ENCODE data around the gene LIX1L.

LIX1L gene

GRCh38 chr1:145983960-145984830 lies 26.4 kb upstream of the LIX1L start:
- no peak for FAIRE-seq
- TF ChIP-seq POLR2A (IDR thresholded peaks at IDR 0.05; ENCODE audit: low read depth, low read length) (no peak), POLR2AphosphoS5 (IDR thresholded peaks at IDR 0.05; ENCODE audit: low read depth, low read length) (no peak), TAF1 (IDR thresholded peaks at IDR 0.05; ENCODE audit: borderline replicate concordance, low read depth, low read length) (no peak)
- DNase-seq (ENCODE audit: insufficient read length): no peak

- no peak for TF ChIP-seq TAF1 (IDR thresholded peaks at IDR 0.05; ENCODE audit: borderline replicate concordance, low read depth, low read length)
- no peak for TF ChIP-seq POLR2AphosphoS5 (IDR thresholded peaks at IDR 0.05; ENCODE audit: low read depth, low read length)
- no peak for TF ChIP-seq POLR2A (IDR thresholded peaks at IDR 0.05; ENCODE audit: low read depth, low read length)
- FAIRE-seq: no peak
- no peak for DNase-seq (ENCODE audit: insufficient read length)
These were observed 25.4 kb upstream of the LIX1L start for GRCh38 chr1:145983206-145983675.

- DNase-seq (ENCODE audit: insufficient read length) (no peak), FAIRE-seq (no peak)
- TF ChIP-seq POLR2A (IDR thresholded peaks at IDR 0.05; ENCODE audit: low read depth, low read length) (no peak), POLR2AphosphoS5 (IDR thresholded peaks at IDR 0.05; ENCODE audit: low read depth, low read length) (no peak), TAF1 (IDR thresholded peaks at IDR 0.05; ENCODE audit: borderline replicate concordance, low read depth, low read length) (no peak)
These were observed 24.4 kb upstream of the LIX1L start for GRCh38 chr1:145982010-145982723.

- FAIRE-seq (no peak), DNase-seq (ENCODE audit: insufficient read length) (no peak)
- TF ChIP-seq POLR2AphosphoS5 (IDR thresholded peaks at IDR 0.05; ENCODE audit: low read depth, low read length): no peak
- no peak for TF ChIP-seq TAF1 (IDR thresholded peaks at IDR 0.05; ENCODE audit: borderline replicate concordance, low read depth, low read length)
- TF ChIP-seq POLR2A (IDR thresholded peaks at IDR 0.05; ENCODE audit: low read depth, low read length): no peak
These were observed 22.7 kb upstream of the LIX1L start for GRCh38 chr1:145980457-145980994.

GRCh38 chr1:145979746-145980456 lies 22.1 kb upstream of the LIX1L start:
- DNase-seq (ENCODE audit: insufficient read length) (no peak), FAIRE-seq (peak; percentile 38)
- TF ChIP-seq POLR2AphosphoS5 (IDR thresholded peaks at IDR 0.05; ENCODE audit: low read depth, low read length): 0 out of 2 replicates have a peak, but pooled peaks have one; percentile 26
- no peak for TF ChIP-seq POLR2A (IDR thresholded peaks at IDR 0.05; ENCODE audit: low read depth, low read length)

GRCh38 chr1:145978854-145979745 lies 21.3 kb upstream of the LIX1L start:
- FAIRE-seq (peak; percentile 86), DNase-seq (ENCODE audit: insufficient read length) (peak; percentile 63)

GRCh38 chr1:145978471-145978853 lies 20.6 kb upstream of the LIX1L start:
- FAIRE-seq (no peak), DNase-seq (ENCODE audit: insufficient read length) (no peak)
- TF ChIP-seq POLR2AphosphoS5 (IDR thresholded peaks at IDR 0.05; ENCODE audit: low read depth, low read length) (no peak), POLR2A (IDR thresholded peaks at IDR 0.05; ENCODE audit: low read depth, low read length) (no peak), TAF1 (IDR thresholded peaks at IDR 0.05; ENCODE audit: borderline replicate concordance, low read depth, low read length) (no peak)

More at GRCh38 chr1:145978854-145979745, 21.3 kb upstream of the LIX1L start:
- no peak for TF ChIP-seq TAF1 (IDR thresholded peaks at IDR 0.05; ENCODE audit: borderline replicate concordance, low read depth, low read length)
- TF ChIP-seq POLR2A (IDR thresholded peaks at IDR 0.05; ENCODE audit: low read depth, low read length): no peak; the same call in 1 of the 2 replicates
- no peak for TF ChIP-seq POLR2AphosphoS5 (IDR thresholded peaks at IDR 0.05; ENCODE audit: low read depth, low read length)

GRCh38 chr1:145977486-145978470 lies 20.0 kb upstream of the LIX1L start:
- FAIRE-seq (peak; percentile 92), DNase-seq (ENCODE audit: insufficient read length) (peak; percentile 61)
- TF ChIP-seq POLR2A (IDR thresholded peaks at IDR 0.05; ENCODE audit: low read depth, low read length) (no peak), TAF1 (IDR thresholded peaks at IDR 0.05; ENCODE audit: borderline replicate concordance, low read depth, low read length) (no peak), POLR2AphosphoS5 (IDR thresholded peaks at IDR 0.05; ENCODE audit: low read depth, low read length) (no peak)

GRCh38 chr1:145977016-145977415 lies 19.2 kb upstream of the LIX1L start:
- no peak for TF ChIP-seq TAF1 (IDR thresholded peaks at IDR 0.05; ENCODE audit: borderline replicate concordance, low read depth, low read length)
- TF ChIP-seq POLR2AphosphoS5 (IDR thresholded peaks at IDR 0.05; ENCODE audit: low read depth, low read length): no peak
- TF ChIP-seq POLR2A (IDR thresholded peaks at IDR 0.05; ENCODE audit: low read depth, low read length): no peak
- DNase-seq (ENCODE audit: insufficient read length) (no peak), FAIRE-seq (no peak)

Data from GM12892 (cell line).